ENCODE data around the gene PDXK. TPM values are rescaled to one million over a fixed set of nuclear protein-coding genes. Genes with fewer than 3 reads are reported as not detected.
A peak's percentile ranks its signal among the peaks of the same experiment; 100 is the strongest.

PDXK gene
- total and polyA plus RNA-seq, 2 experiments from 2014 or later, result 103 to 192 TPM

DNA sequence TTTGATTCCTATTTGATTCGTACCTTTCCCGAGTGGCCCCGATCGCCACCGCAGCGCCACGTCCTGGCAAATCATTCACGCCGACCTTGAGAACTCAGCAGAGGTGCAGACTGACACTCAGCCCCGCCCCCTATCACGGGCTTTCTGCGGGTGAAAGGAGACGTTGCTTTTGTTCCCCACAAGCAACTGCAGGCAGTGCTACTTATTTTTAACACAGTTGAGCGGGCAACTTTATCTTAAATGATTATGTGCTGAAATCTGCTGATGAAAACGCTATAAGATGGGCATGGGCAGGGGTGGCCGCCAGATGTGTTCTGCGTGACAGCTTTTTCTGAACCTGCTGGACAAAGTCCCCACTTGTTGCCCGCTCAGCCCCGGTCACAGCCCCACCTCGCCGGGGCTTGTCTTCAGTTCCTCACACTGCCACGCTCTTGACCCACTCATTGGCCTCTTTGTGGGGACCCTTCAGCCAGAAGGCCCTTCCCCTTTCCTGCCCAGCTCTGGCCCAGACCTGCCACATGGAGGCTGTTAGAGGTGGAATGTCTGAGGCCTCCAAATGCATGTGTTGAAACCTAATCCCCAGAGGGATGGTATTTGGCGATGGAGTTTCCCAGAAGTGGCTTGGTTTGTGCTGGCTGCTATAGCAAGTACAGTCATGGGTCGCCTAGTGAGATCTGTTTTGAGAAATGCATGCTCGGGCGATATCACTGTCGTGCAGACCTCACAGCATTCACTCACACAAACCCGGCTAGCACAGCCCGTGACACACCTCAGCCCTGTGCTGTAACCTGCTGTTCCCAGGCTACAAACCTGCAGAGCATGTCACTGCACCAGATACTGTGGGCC is 15.7 kb upstream of the PDXK start:
- peaks cover 14% of the 10 kb centered on the region for H3K4me1 ChIP-seq (ENCODE audit: insufficient read depth)
- H3K9me2 ChIP-seq (replicated peaks; ENCODE audit: insufficient read depth), result no peaks in the 10 kb centered on the region
- DNase-seq (ENCODE audit: low spot score), result peak; percentile 65
- H3K27me3 ChIP-seq, result no peaks in the 10 kb centered on the region
- no peaks in the 10 kb centered on the region for H4K20me1 ChIP-seq (ENCODE audit: insufficient read depth, poor library complexity, severe bottlenecking)
- 52% methylated on average over 29 of the region's 29 CpGs for WGBS (ENCODE audit: low lambda C conversion rate, missing lambda C conversion rate)
- no peak overlapping the region for H3K4me3 ChIP-seq
- peak overlapping the region; percentile 35 for H3K4me2 ChIP-seq
- TF ChIP-seq EZH2 (IDR thresholded peaks at IDR 0.05; ENCODE audit: borderline replicate concordance) (no peak), EZH2phosphoT487 (IDR thresholded peaks at IDR 0.05; ENCODE audit: low read depth, severe bottlenecking, unreplicated experiment) (no peak), CTCF (IDR thresholded peaks at IDR 0.05; ENCODE audit: poor library complexity) (no peak)
- H3K36me3 ChIP-seq (replicated peaks; ENCODE audit: insufficient read depth, low read depth), result no peaks in the 10 kb centered on the region
- H3K27ac ChIP-seq, result peak overlapping the region; percentile 65
- no peaks in the 10 kb centered on the region for H3K79me2 ChIP-seq
- no peaks in the 10 kb centered on the region for H3K9me3 ChIP-seq (ENCODE audit: low read depth)
- no peak overlapping the region for H2AFZ ChIP-seq

- Histone ChIP-seq H3K79me2 (no peaks in the 10 kb centered on the region), H3K36me3 (replicated peaks; ENCODE audit: insufficient read depth, low read depth) (no peaks in the 10 kb centered on the region), H3K27me3 (no peaks in the 10 kb centered on the region), H3K4me3 (no peak overlapping the region), H3K4me2 (no peak overlapping the region), H3K9me3 (ENCODE audit: low read depth) (no peaks in the 10 kb centered on the region), H3K4me1 (ENCODE audit: insufficient read depth) (peaks cover 12% of the 10 kb centered on the region), H2AFZ (no peak overlapping the region), H3K9me2 (replicated peaks; ENCODE audit: insufficient read depth) (no peaks in the 10 kb centered on the region), H3K27ac (no peak overlapping the region), H4K20me1 (ENCODE audit: insufficient read depth, poor library complexity, severe bottlenecking) (no peaks in the 10 kb centered on the region)
- WGBS (ENCODE audit: low lambda C conversion rate, missing lambda C conversion rate), result 98% methylated on average over 9 of the region's 9 CpGs
- DNase-seq (ENCODE audit: low spot score), result no peak
- TF ChIP-seq EZH2 (IDR thresholded peaks at IDR 0.05; ENCODE audit: borderline replicate concordance) (no peak), CTCF (IDR thresholded peaks at IDR 0.05; ENCODE audit: poor library complexity) (no peak), EZH2phosphoT487 (IDR thresholded peaks at IDR 0.05; ENCODE audit: low read depth, severe bottlenecking, unreplicated experiment) (no peak)
Measured at GRCh38 chr21:43707462-43707861, 11.5 kb upstream of the PDXK start.

- WGBS (ENCODE audit: low lambda C conversion rate, missing lambda C conversion rate), result 97% methylated on average over 13 of the region's 13 CpGs
- H3K36me3 ChIP-seq (replicated peaks; ENCODE audit: insufficient read depth, low read depth), result no peaks in the 10 kb centered on the region
- DNase-seq (ENCODE audit: low spot score), result no peak
- no peaks in the 10 kb centered on the region for H3K9me2 ChIP-seq (replicated peaks; ENCODE audit: insufficient read depth)
- no peaks in the 10 kb centered on the region for H3K27me3 ChIP-seq
- TF ChIP-seq CTCF (IDR thresholded peaks at IDR 0.05; ENCODE audit: poor library complexity) (no peak), EZH2phosphoT487 (IDR thresholded peaks at IDR 0.05; ENCODE audit: low read depth, severe bottlenecking, unreplicated experiment) (no peak), EZH2 (IDR thresholded peaks at IDR 0.05; ENCODE audit: borderline replicate concordance) (no peak)
- no peaks in the 10 kb centered on the region for H4K20me1 ChIP-seq (ENCODE audit: insufficient read depth, poor library complexity, severe bottlenecking)
- H2AFZ ChIP-seq, result no peak overlapping the region
- no peaks in the 10 kb centered on the region for H3K79me2 ChIP-seq
- peaks cover 9% of the 10 kb centered on the region for H3K4me1 ChIP-seq (ENCODE audit: insufficient read depth)
- no peak overlapping the region for H3K4me3 ChIP-seq
- no peak overlapping the region for H3K27ac ChIP-seq
- no peak overlapping the region for H3K4me2 ChIP-seq
- H3K9me3 ChIP-seq (ENCODE audit: low read depth), result no peaks in the 10 kb centered on the region
Measured at GRCh38 chr21:43708745-43709381, 10.1 kb upstream of the PDXK start.
